NOMO-1 treated with dmso at 0.1 percent for 144 hours (cell line): ENCODE measurements around the gene DLL4.

Experiments used
- DNase-seq: peaks from one replicate; lab custom pipeline; 2025; ENCODE audit not compliant: unreplicated experiment; lab: John Stamatoyannopoulos, UW

The DLL4 gene

GRCh38 chr15:40906091-40906990 is 22.8 kb upstream of the DLL4 start:
- DNase-seq: peak; percentile 53

- no peak for DNase-seq
These were observed 21.9 kb upstream of the DLL4 start for GRCh38 chr15:40906991-40907802.

GRCh38 chr15:40908095-40908494 is 21.0 kb upstream of the DLL4 start:
- no peak for DNase-seq

- DNase-seq: peak; percentile 40
These were observed 19.2 kb upstream of the DLL4 start for GRCh38 chr15:40909662-40910630.

- DNase-seq: no peak
These were observed 18.0 kb upstream of the DLL4 start for GRCh38 chr15:40911141-40911540.

- no peak for DNase-seq
These were observed 17.4 kb upstream of the DLL4 start for GRCh38 chr15:40911693-40912092.

- DNase-seq: no peak
These were observed 16.7 kb upstream of the DLL4 start for GRCh38 chr15:40912478-40912877.

- DNase-seq: no peak
These were observed 15.1 kb upstream of the DLL4 start for GRCh38 chr15:40914013-40914412.

GRCh38 chr15:40914486-40914885 is 14.7 kb upstream of the DLL4 start:
- DNase-seq: no peak

GRCh38 chr15:40915116-40915661 is 14.0 kb upstream of the DLL4 start:
- DNase-seq: no peak

GRCh38 chr15:40915679-40916078 is 13.5 kb upstream of the DLL4 start:
- no peak for DNase-seq

GRCh38 chr15:40917585-40917984 is 11.6 kb upstream of the DLL4 start:
- DNase-seq: no peak

- DNase-seq: no peak
These were observed 10.9 kb upstream of the DLL4 start for GRCh38 chr15:40918146-40918798.

- DNase-seq: no peak
These were observed 10.2 kb upstream of the DLL4 start for GRCh38 chr15:40918799-40919392.

GRCh38 chr15:40921949-40922607 is 7.1 kb upstream of the DLL4 start:
- no peak for DNase-seq

- DNase-seq: no peak
These were observed 6.5 kb upstream of the DLL4 start for GRCh38 chr15:40922608-40923005.

GRCh38 chr15:40923551-40923950 is 5.6 kb upstream of the DLL4 start:
- DNase-seq: no peak

GRCh38 chr15:40925495-40925862 is 3.7 kb upstream of the DLL4 start:
- DNase-seq: no peak
